ENCODE results near the gene TMEM132D.

The TMEM132D gene

GRCh38 chr12:129215556-129215955 is 688.3 kb downstream of the TMEM132D start:
- Histone ChIP-seq H3K18ac (ENCODE audit: low read depth in 1 of 2, low read length in 2 of 2) (no peak overlapping the region), H3K14ac (ENCODE audit: low read length in 2 of 2) (no peak overlapping the region), H3K4ac (ENCODE audit: low read depth in 1 of 2, low read length in 2 of 2) (no peak overlapping the region), H3K79me1 (replicated peaks; ENCODE audit: low read length, poor library complexity, severe bottlenecking) (no peaks in the 10 kb centered on the region), H3K36me3 (ENCODE audit: control insufficient read depth in 1 of 2, insufficient read depth in 2 of 2, low read depth in 1 of 2, low read length in 2 of 2) (no peaks in the 10 kb centered on the region), H4K91ac (ENCODE audit: low read length) (no peak overlapping the region), H2BK15ac (ENCODE audit: low read depth, poor library complexity, severe bottlenecking) (no peak overlapping the region), H2AFZ (ENCODE audit: low read depth, low read length) (no peak overlapping the region), H3K23ac (ENCODE audit: low read length in 2 of 2) (no peak overlapping the region), H2AK5ac (ENCODE audit: low read length, severe bottlenecking) (no peak overlapping the region), H4K8ac (ENCODE audit: low read length) (no peak overlapping the region), H3K9me3 (ENCODE audit: control insufficient read depth, low read length) (peaks cover 17% of the 10 kb centered on the region), H2BK120ac (ENCODE audit: low read depth, low read length) (no peak overlapping the region), H2BK5ac (ENCODE audit: low read depth, low read length, poor library complexity, severe bottlenecking) (no peak overlapping the region), H2BK12ac (ENCODE audit: low read length in 2 of 2) (no peak overlapping the region), H3K27me3 (ENCODE audit: control insufficient read depth in 1 of 2, insufficient read depth in 1 of 2, low read length in 2 of 2) (no peaks in the 10 kb centered on the region), H3K9ac (ENCODE audit: low read length) (no peak overlapping the region), H3K27ac (ENCODE audit: low read length, poor library complexity, severe bottlenecking) (peak overlapping the region; percentile 78), H3K4me3 (ENCODE audit: insufficient read depth in 1 of 2, low read depth in 1 of 2, low read length in 2 of 2) (no peak overlapping the region), H3K4me1 (ENCODE audit: control insufficient read depth, insufficient read depth, low read depth, low read length) (peaks cover 6% of the 10 kb centered on the region), H3K4me2 (ENCODE audit: low read length, poor library complexity, severe bottlenecking) (peak overlapping the region; percentile 38)
- DNase-seq, result no peak
- WGBS, result 77% methylated on average over 5 of the region's 5 CpGs

GRCh38 chr12:129213551-129213950 is 690.3 kb downstream of the TMEM132D start:
- Histone ChIP-seq H2BK15ac (ENCODE audit: low read depth, poor library complexity, severe bottlenecking) (no peak overlapping the region), H3K4me1 (ENCODE audit: control insufficient read depth, insufficient read depth, low read depth, low read length) (peaks cover 6% of the 10 kb centered on the region), H3K36me3 (ENCODE audit: control insufficient read depth in 1 of 2, insufficient read depth in 2 of 2, low read depth in 1 of 2, low read length in 2 of 2) (no peaks in the 10 kb centered on the region), H4K8ac (ENCODE audit: low read length) (no peak overlapping the region), H3K79me1 (replicated peaks; ENCODE audit: low read length, poor library complexity, severe bottlenecking) (no peaks in the 10 kb centered on the region), H3K9ac (ENCODE audit: low read length) (no peak overlapping the region), H2AFZ (ENCODE audit: low read depth, low read length) (no peak overlapping the region), H3K18ac (ENCODE audit: low read depth in 1 of 2, low read length in 2 of 2) (no peak overlapping the region), H2BK120ac (ENCODE audit: low read depth, low read length) (no peak overlapping the region), H2BK5ac (ENCODE audit: low read depth, low read length, poor library complexity, severe bottlenecking) (no peak overlapping the region), H3K4me2 (ENCODE audit: low read length, poor library complexity, severe bottlenecking) (no peak overlapping the region), H3K27me3 (ENCODE audit: control insufficient read depth in 1 of 2, insufficient read depth in 1 of 2, low read length in 2 of 2) (no peaks in the 10 kb centered on the region), H4K91ac (ENCODE audit: low read length) (no peak overlapping the region), H2BK12ac (ENCODE audit: low read length in 2 of 2) (no peak overlapping the region), H3K4me3 (ENCODE audit: insufficient read depth in 1 of 2, low read depth in 1 of 2, low read length in 2 of 2) (no peak overlapping the region), H3K9me3 (ENCODE audit: control insufficient read depth, low read length) (peaks cover 21% of the 10 kb centered on the region), H2AK5ac (ENCODE audit: low read length, severe bottlenecking) (no peak overlapping the region), H3K4ac (ENCODE audit: low read depth in 1 of 2, low read length in 2 of 2) (no peak overlapping the region), H3K27ac (ENCODE audit: low read length, poor library complexity, severe bottlenecking) (no peak overlapping the region), H3K14ac (ENCODE audit: low read length in 2 of 2) (no peak overlapping the region), H3K23ac (ENCODE audit: low read length in 2 of 2) (no peak overlapping the region)
- no peak for DNase-seq
- no CpG with 5 or more reads among the region's 4 CpGs for WGBS

- H3K9ac ChIP-seq (ENCODE audit: low read length), result no peak overlapping the region
- peaks cover 5% of the 10 kb centered on the region for H3K4me1 ChIP-seq (ENCODE audit: control insufficient read depth, insufficient read depth, low read depth, low read length)
- H2BK15ac ChIP-seq (ENCODE audit: low read depth, poor library complexity, severe bottlenecking), result no peak overlapping the region
- no peak overlapping the region for H2BK120ac ChIP-seq (ENCODE audit: low read depth, low read length)
- no peaks in the 10 kb centered on the region for H3K27me3 ChIP-seq (ENCODE audit: control insufficient read depth in 1 of 2, insufficient read depth in 1 of 2, low read length in 2 of 2)
- H3K79me1 ChIP-seq (replicated peaks; ENCODE audit: low read length, poor library complexity, severe bottlenecking), result no peaks in the 10 kb centered on the region
- no peak overlapping the region for H3K4me3 ChIP-seq (ENCODE audit: insufficient read depth in 1 of 2, low read depth in 1 of 2, low read length in 2 of 2)
- no peak overlapping the region for H3K18ac ChIP-seq (ENCODE audit: low read depth in 1 of 2, low read length in 2 of 2)
- no peak overlapping the region for H2AFZ ChIP-seq (ENCODE audit: low read depth, low read length)
- no peak overlapping the region for H4K91ac ChIP-seq (ENCODE audit: low read length)
- H3K27ac ChIP-seq (ENCODE audit: low read length, poor library complexity, severe bottlenecking), result no peak overlapping the region
- no peak overlapping the region for H2BK12ac ChIP-seq (ENCODE audit: low read length in 2 of 2)
- no peak overlapping the region for H3K23ac ChIP-seq (ENCODE audit: low read length in 2 of 2)
- no peak overlapping the region for H3K4ac ChIP-seq (ENCODE audit: low read depth in 1 of 2, low read length in 2 of 2)
- no peaks in the 10 kb centered on the region for H3K36me3 ChIP-seq (ENCODE audit: control insufficient read depth in 1 of 2, insufficient read depth in 2 of 2, low read depth in 1 of 2, low read length in 2 of 2)
- H2BK5ac ChIP-seq (ENCODE audit: low read depth, low read length, poor library complexity, severe bottlenecking), result no peak overlapping the region
- H3K4me2 ChIP-seq (ENCODE audit: low read length, poor library complexity, severe bottlenecking), result no peak overlapping the region
- peaks cover 14% of the 10 kb centered on the region for H3K9me3 ChIP-seq (ENCODE audit: control insufficient read depth, low read length)
- H4K8ac ChIP-seq (ENCODE audit: low read length), result no peak overlapping the region
- WGBS, result 63% methylated on average over 9 of the region's 11 CpGs
- no peak for DNase-seq
- H2AK5ac ChIP-seq (ENCODE audit: low read length, severe bottlenecking), result no peak overlapping the region
- H3K14ac ChIP-seq (ENCODE audit: low read length in 2 of 2), result no peak overlapping the region
These were observed 691.8 kb downstream of the TMEM132D start for GRCh38 chr12:129211862-129212630.

GRCh38 chr12:129208566-129208965 is 695.3 kb downstream of the TMEM132D start:
- H3K18ac ChIP-seq (ENCODE audit: low read depth in 1 of 2, low read length in 2 of 2), result no peak overlapping the region
- no peak overlapping the region for H2AK5ac ChIP-seq (ENCODE audit: low read length, severe bottlenecking)
- peaks cover 2% of the 10 kb centered on the region for H3K4me1 ChIP-seq (ENCODE audit: control insufficient read depth, insufficient read depth, low read depth, low read length)
- H3K23ac ChIP-seq (ENCODE audit: low read length in 2 of 2), result no peak overlapping the region
- H4K91ac ChIP-seq (ENCODE audit: low read length), result no peak overlapping the region
- 84% methylated on average over 7 of the region's 9 CpGs for WGBS
- no peak overlapping the region for H3K27ac ChIP-seq (ENCODE audit: low read length, poor library complexity, severe bottlenecking)
- H2AFZ ChIP-seq (ENCODE audit: low read depth, low read length), result no peak overlapping the region
- H3K4me2 ChIP-seq (ENCODE audit: low read length, poor library complexity, severe bottlenecking), result no peak overlapping the region
- no peak overlapping the region for H3K9ac ChIP-seq (ENCODE audit: low read length)
- no peak overlapping the region for H4K8ac ChIP-seq (ENCODE audit: low read length)
- H2BK15ac ChIP-seq (ENCODE audit: low read depth, poor library complexity, severe bottlenecking), result no peak overlapping the region
- no peak overlapping the region for H3K14ac ChIP-seq (ENCODE audit: low read length in 2 of 2)
- no peak overlapping the region for H2BK120ac ChIP-seq (ENCODE audit: low read depth, low read length)
- H2BK5ac ChIP-seq (ENCODE audit: low read depth, low read length, poor library complexity, severe bottlenecking), result no peak overlapping the region
- no peaks in the 10 kb centered on the region for H3K27me3 ChIP-seq (ENCODE audit: control insufficient read depth in 1 of 2, insufficient read depth in 1 of 2, low read length in 2 of 2)
- no peak overlapping the region for H2BK12ac ChIP-seq (ENCODE audit: low read length in 2 of 2)
- H3K36me3 ChIP-seq (ENCODE audit: control insufficient read depth in 1 of 2, insufficient read depth in 2 of 2, low read depth in 1 of 2, low read length in 2 of 2), result no peaks in the 10 kb centered on the region
- H3K4ac ChIP-seq (ENCODE audit: low read depth in 1 of 2, low read length in 2 of 2), result no peak overlapping the region
- DNase-seq, result no peak
- H3K4me3 ChIP-seq (ENCODE audit: insufficient read depth in 1 of 2, low read depth in 1 of 2, low read length in 2 of 2), result no peak overlapping the region
- H3K79me1 ChIP-seq (replicated peaks; ENCODE audit: low read length, poor library complexity, severe bottlenecking), result no peaks in the 10 kb centered on the region
- H3K9me3 ChIP-seq (ENCODE audit: control insufficient read depth, low read length), result peaks cover 9% of the 10 kb centered on the region

All from mesenchymal stem cell (in vitro differentiated cells and primary cell).